HG03060 (cell line): ENCODE results near the gene ZNF649.
A peak's percentile ranks its signal among the peaks of the same experiment; 100 is the strongest.
"Not testable (repeated sequence)": the region's sequence is repeated elsewhere in the genome, so short reads cannot be mapped to it uniquely, and the experiment has no call there.

Experiments
- ATAC-seq: cut with Tn5 transposase; IDR thresholded peaks from one replicate; pipeline ENCODE4 v1.9.1; 2021; ENCODE audit warnings: low read depth, moderate number of reproducible peaks; ENCODE audit not compliant: unreplicated experiment

The ZNF649 gene

GRCh38 chr19:51904331-51905165, at the start of gene ZNF649:
TSS of gene ZNF649 (minus strand) at chr19:51905017. CDS start at chr19:51900107, 4,910 bp downstream.
- no peak for ATAC-seq

- ATAC-seq, result no peak
Observed at GRCh38 chr19:51948975-51949374, 44.2 kb upstream of the ZNF649 start.

- no peak for ATAC-seq
Observed at GRCh38 chr19:51946602-51947001, 41.8 kb upstream of the ZNF649 start.

GRCh38 chr19:51944798-51945552, 40.2 kb upstream of the ZNF649 start:
- no peak for ATAC-seq

- no peak for ATAC-seq
Observed at GRCh38 chr19:51938936-51939335, 34.1 kb upstream of the ZNF649 start.

- ATAC-seq, result no peak
Observed at GRCh38 chr19:51931921-51932320, 27.1 kb upstream of the ZNF649 start.

- no peak for ATAC-seq
Observed at GRCh38 chr19:51927859-51928258, 23.0 kb upstream of the ZNF649 start.

- peak; percentile 49 for ATAC-seq
Observed at GRCh38 chr19:51926784-51927741, 22.2 kb upstream of the ZNF649 start, which contains the start of gene ZNF613. TSS of gene ZNF613 (plus strand) at chr19:51927472. CDS start at chr19:51936221, 8,749 bp downstream.

- ATAC-seq, result no peak
Observed at GRCh38 chr19:51926426-51926783, 21.6 kb upstream of the ZNF649 start.

GRCh38 chr19:51921949-51922348, 17.1 kb upstream of the ZNF649 start:
- ATAC-seq, result no peak

- ATAC-seq, result no peak
Observed at GRCh38 chr19:51919606-51920005, 14.8 kb upstream of the ZNF649 start.

- no peak for ATAC-seq
Observed at GRCh38 chr19:51916167-51916566, 11.3 kb upstream of the ZNF649 start.

GRCh38 chr19:51915324-51915867, 10.6 kb upstream of the ZNF649 start:
- no peak for ATAC-seq

- ATAC-seq, result not testable (repeated sequence)
Observed at GRCh38 chr19:51907981-51908380, 3.2 kb upstream of the ZNF649 start.

- not testable (repeated sequence) for ATAC-seq
Observed at GRCh38 chr19:51906108-51906507, 1.3 kb upstream of the ZNF649 start.

GRCh38 chr19:51905639-51906038, 822 bp upstream of the ZNF649 start:
- ATAC-seq, result not testable (repeated sequence)

GRCh38 chr19:51905206-51905605, 389 bp upstream of the ZNF649 start:
- no peak for ATAC-seq

- ATAC-seq, result no peak
Observed at GRCh38 chr19:51903192-51903591, 1.6 kb downstream of the ZNF649 start.

GRCh38 chr19:51901860-51902259, 3.0 kb downstream of the ZNF649 start:
- no peak for ATAC-seq

- no peak for ATAC-seq
Observed at GRCh38 chr19:51891193-51891747, 13.5 kb downstream of the ZNF649 start.
